Thymus (tissue), 14 donors: ENCODE results near the gene CLCN3. TPM values are rescaled to one million over a fixed set of nuclear protein-coding genes. Genes with fewer than 3 reads are reported as not detected.
"Not testable (repeated sequence)": the region's sequence is repeated elsewhere in the genome, so short reads cannot be mapped to it uniquely, and the experiment has no call there.

Experiments
- DNase-seq, 9 donors: peaks; one replicate each; pipeline ENCODE4 v3.0.0-alpha.2; 2013; ENCODE audit warnings: low spot score in 9 of 9, low read depth in 6 of 9, missing footprints in 1 of 9
- H3K27ac ChIP-seq, 2 donors: one replicate each; pipeline ENCODE4 v1.5.1; 2013; ENCODE audit warnings: control low read depth in 1 of 2, low read depth in 1 of 2, low read length in 1 of 2, mild to moderate bottlenecking in 1 of 2, moderate library complexity in 1 of 2
- H3K27me3 ChIP-seq, 2 donors: one replicate each; pipeline ENCODE4 v1.5.1; 2013; ENCODE audit warnings: low read length in 1 of 2; ENCODE audit not compliant: control insufficient read depth in 2 of 2, insufficient read depth in 1 of 2
- H3K36me3 ChIP-seq, 2 donors: one replicate each; pipeline ENCODE4 v1.5.1; 2013; ENCODE audit warnings: low read length in 1 of 2, mild to moderate bottlenecking in 1 of 2, moderate library complexity in 1 of 2; ENCODE audit not compliant: control insufficient read depth in 2 of 2, insufficient read depth in 2 of 2
- H3K4me1 ChIP-seq, 2 donors: one replicate each; pipeline ENCODE4 v1.5.1; 2013; ENCODE audit warnings: low read length in 2 of 2; ENCODE audit not compliant: control insufficient read depth in 2 of 2, insufficient read depth in 2 of 2
- H3K4me3 ChIP-seq, 2 donors: one replicate each; pipeline ENCODE4 v1.5.1; 2013; ENCODE audit warnings: low read length in 2 of 2, control low read depth in 1 of 2, mild to moderate bottlenecking in 1 of 2
- H3K9me3 ChIP-seq, 2 donors: one replicate each; pipeline ENCODE4 v1.5.1; 2013; ENCODE audit warnings: low read length in 1 of 2, mild to moderate bottlenecking in 1 of 2; ENCODE audit not compliant: control insufficient read depth in 2 of 2, insufficient read depth in 1 of 2
- WGBS: extraction: QIAGEN DNeasy Blood & Tissue Kit; methylation state at CpG from one replicate; pipeline ENCODE4 v1.1.7; 2013; 5-methylcytosine and 5-hydroxymethylcytosine counted together
- long read RNA-seq, 10 donors: transcript quantifications; one replicate each; lab custom pipeline, GENCODE V29; 2026
- polyA plus RNA-seq: library from polyadenylated mRNA; stranded (reverse); fragments of 200-250 nt; gene quantifications from one replicate; pipeline ENCODE4 v1.2.3, GENCODE V29; 2013
- total RNA-seq: library from RNA; stranded (reverse); fragments of 120-200 nt; gene quantifications from one replicate; pipeline ENCODE4 v1.2.4, GENCODE V29; 2013
- donor health status: healthy.

The CLCN3 gene
- total RNA-seq (18.6 TPM), polyA plus RNA-seq (11.6 TPM)
- long read RNA-seq, donor 1 = 0 reads
- long read RNA-seq, donor 2 = 0 reads
- long read RNA-seq, donor 3, full-length matches to known transcripts = 1 of 228 reads
- long read RNA-seq, donor 3, partial matches to known transcripts = 178 of 228 reads
- long read RNA-seq, donor 3, other reads (novel, unspliced or antisense) = 49 of 228 reads
- long read RNA-seq, donor 4, full-length matches to known transcripts = 1 of 1 reads
- long read RNA-seq, donor 4, partial matches to known transcripts = 0 of 1 reads
- long read RNA-seq, donor 4, other reads (novel, unspliced or antisense) = 0 of 1 reads
- long read RNA-seq, donor 5, full-length matches to known transcripts = 4 of 252 reads
- long read RNA-seq, donor 5, partial matches to known transcripts = 248 of 252 reads
- long read RNA-seq, donor 5, other reads (novel, unspliced or antisense) = 0 of 252 reads
- long read RNA-seq, donor 6, partial matches to known transcripts = 0 of 1 reads
- long read RNA-seq, donor 6, other reads (novel, unspliced or antisense) = 0 of 1 reads
- long read RNA-seq, donor 7, full-length matches to known transcripts = 1 of 173 reads
- long read RNA-seq, donor 7, partial matches to known transcripts = 79 of 173 reads
- long read RNA-seq, donor 7, other reads (novel, unspliced or antisense) = 93 of 173 reads
- long read RNA-seq, donor 8, full-length matches to known transcripts = 3 of 3 reads
- long read RNA-seq, donor 8, partial matches to known transcripts = 0 of 3 reads
- long read RNA-seq, donor 8, other reads (novel, unspliced or antisense) = 0 of 3 reads
- long read RNA-seq, donor 9, full-length matches to known transcripts = 1 of 7 reads
- long read RNA-seq, donor 9, partial matches to known transcripts = 6 of 7 reads
- long read RNA-seq, donor 9, other reads (novel, unspliced or antisense) = 0 of 7 reads
- long read RNA-seq, donor 10, full-length matches to known transcripts = 3 of 3 reads
- long read RNA-seq, donor 10, partial matches to known transcripts = 0 of 3 reads
- long read RNA-seq, donor 10, other reads (novel, unspliced or antisense) = 0 of 3 reads

DNA sequence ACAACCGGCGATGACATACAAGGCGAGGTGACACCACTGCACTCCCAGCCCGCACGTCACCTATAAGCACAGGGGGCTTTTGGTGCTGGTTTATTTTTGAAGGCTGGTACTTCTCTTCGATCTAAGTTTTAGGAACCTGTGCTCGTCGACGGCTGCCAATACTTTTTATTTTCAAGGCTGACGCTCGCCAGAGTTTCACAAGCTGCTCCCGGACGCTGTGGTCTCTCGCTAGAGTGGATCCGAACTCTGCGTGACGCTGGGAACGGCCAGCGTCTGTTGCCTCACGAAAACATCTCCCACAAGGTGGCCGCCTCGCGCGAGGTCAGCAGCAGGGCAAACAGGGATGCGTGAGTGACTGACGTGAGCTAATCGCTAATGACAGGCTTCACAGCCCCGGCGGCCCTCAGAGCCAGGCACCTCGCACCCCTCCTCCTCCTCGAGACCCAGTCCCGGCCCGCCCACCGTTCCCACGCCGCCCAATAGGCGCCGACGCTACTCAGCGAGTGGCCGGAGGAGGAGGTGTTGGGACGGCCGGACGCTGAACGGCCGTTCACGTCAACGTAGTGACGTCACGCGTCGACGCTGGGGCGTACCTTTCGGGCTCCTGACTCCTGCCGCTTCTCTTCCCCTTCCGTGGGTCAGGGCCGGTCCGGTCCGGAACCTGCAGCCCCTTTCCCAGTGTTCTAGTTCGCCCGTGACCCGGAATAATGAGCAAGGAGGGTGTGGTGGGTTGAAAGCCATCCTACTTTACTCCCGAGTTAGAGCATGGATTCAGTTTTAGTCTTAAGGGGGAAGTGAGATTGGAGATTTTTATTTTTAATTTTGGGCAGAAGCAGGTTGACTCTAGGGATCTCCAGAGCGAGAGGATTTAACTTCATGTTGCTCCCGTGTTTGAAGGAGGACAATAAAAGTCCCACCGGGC is at the start of gene CLCN3:
Gene CLCN3 (plus strand): TSS at position 621 of the 922 bp plus-strand sequence. CDS start 15,351 bp downstream, outside the sequence.
- H3K36me3 ChIP-seq = no peaks in the 10 kb centered on the region
- WGBS = under 1% methylated on average over 67 of the region's 67 CpGs
- peaks cover 6 to 10% of the 10 kb centered on the region in 2 donors for H3K4me1 ChIP-seq
- no peaks in the 10 kb centered on the region for H3K9me3 ChIP-seq
- peak within 1 kb of the TSS; percentile 94 to 97 for H3K27ac ChIP-seq
- peak; percentile 73 to 92 (median 88) for DNase-seq
- peak within 1 kb of the TSS; percentile 71 to 86 for H3K4me3 ChIP-seq
- no peaks in the 10 kb centered on the region for H3K27me3 ChIP-seq

- WGBS = 97% methylated on average over 2 of the region's 3 CpGs
- not testable (repeated sequence) for H3K27ac ChIP-seq
Measured at GRCh38 chr4:169571012-169571411, 49.4 kb upstream of the CLCN3 start.

GRCh38 chr4:169571435-169571834 is 48.9 kb upstream of the CLCN3 start:
- 97% methylated on average over 4 of the region's 4 CpGs for WGBS
- Histone ChIP-seq H3K27ac (no peak overlapping the region), H3K27me3 (no peaks in the 10 kb centered on the region), H3K4me1 (no peaks in the 10 kb centered on the region), H3K4me3 (no peak overlapping the region), H3K36me3 (peaks cover 8 to 21% of the 10 kb centered on the region in 2 donors), H3K9me3 (no peaks in the 10 kb centered on the region)
- DNase-seq = no peak

More at GRCh38 chr4:169571012-169571411, 49.4 kb upstream of the CLCN3 start:
- not testable (repeated sequence) for H3K27me3 ChIP-seq, H3K9me3 ChIP-seq, DNase-seq, H3K4me1 ChIP-seq, H3K4me3 ChIP-seq
- H3K36me3 ChIP-seq = peaks cover 8 to 21% of the 10 kb centered on the region in 2 donors

DNA sequence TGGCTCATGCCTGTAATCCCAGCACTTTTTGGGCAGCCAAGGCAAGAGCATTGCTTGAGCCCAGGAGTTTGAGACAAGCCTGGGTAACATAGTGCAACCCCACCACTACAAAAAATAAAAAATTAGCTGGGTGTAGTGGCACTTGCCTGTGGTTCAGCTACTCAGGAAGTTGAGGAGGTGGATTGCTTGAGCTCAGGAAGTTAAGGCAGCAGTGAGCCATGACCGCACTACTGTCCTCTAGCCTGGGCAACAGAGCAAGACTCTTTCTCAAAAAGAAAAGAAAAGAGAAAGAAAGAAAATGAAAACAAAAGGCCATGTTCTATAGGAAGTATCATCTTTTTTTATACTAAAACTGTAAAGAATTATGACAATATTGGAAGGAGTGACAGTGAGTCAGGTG is 46.5 kb upstream of the CLCN3 start:
- Histone ChIP-seq H3K27ac (no peak overlapping the region), H3K4me1 (no peaks in the 10 kb centered on the region), H3K27me3 (no peaks in the 10 kb centered on the region), H3K4me3 (no peak overlapping the region), H3K9me3 (no peaks in the 10 kb centered on the region), H3K36me3 (peaks cover 8 to 24% of the 10 kb centered on the region in 2 donors)
- no peak for DNase-seq
- WGBS = 96% methylated on average over 1 of the region's 1 CpG

DNA sequence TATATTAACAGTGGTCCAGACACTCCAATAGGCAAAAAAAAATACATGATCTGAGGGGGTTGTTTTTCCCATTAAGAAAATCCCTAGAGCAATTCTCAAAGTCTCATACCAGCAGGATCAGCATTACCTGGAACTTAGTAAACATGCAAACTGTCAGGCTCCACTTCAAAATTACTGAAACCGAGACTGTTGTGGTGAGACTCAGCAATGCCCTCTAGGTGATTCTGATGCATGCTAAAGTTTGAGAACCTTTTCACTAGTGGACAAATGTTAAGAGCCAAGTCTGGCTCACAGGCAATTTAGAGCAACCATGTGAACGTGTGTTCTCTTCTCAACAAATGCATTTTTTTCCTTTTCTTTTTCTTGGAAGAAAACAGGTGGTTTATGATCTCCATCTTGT is 38.2 kb upstream of the CLCN3 start:
- H3K36me3 ChIP-seq = peaks cover 12 to 18% of the 10 kb centered on the region in 2 donors
- H3K4me1 ChIP-seq = no peaks in the 10 kb centered on the region
- WGBS = 97% methylated on average over 2 of the region's 2 CpGs
- no peak overlapping the region for H3K27ac ChIP-seq
- no peaks in the 10 kb centered on the region for H3K9me3 ChIP-seq
- H3K4me3 ChIP-seq = no peak overlapping the region
- H3K27me3 ChIP-seq = no peaks in the 10 kb centered on the region
- DNase-seq = no peak

- WGBS = 98% methylated on average over 3 of the region's 3 CpGs
- DNase-seq = no peak
- H3K4me3 ChIP-seq = no peak overlapping the region
- no peak overlapping the region for H3K27ac ChIP-seq
- H3K4me1 ChIP-seq = no peaks in the 10 kb centered on the region
- H3K9me3 ChIP-seq = no peaks in the 10 kb centered on the region
- H3K36me3 ChIP-seq = peaks cover 12 to 18% of the 10 kb centered on the region in 2 donors
- no peaks in the 10 kb centered on the region for H3K27me3 ChIP-seq
Measured at GRCh38 chr4:169582706-169583105, 37.7 kb upstream of the CLCN3 start.

GRCh38 chr4:169583563-169583962 is 36.8 kb upstream of the CLCN3 start:
- peaks cover 12 to 19% of the 10 kb centered on the region in 2 donors for H3K36me3 ChIP-seq
- no peak overlapping the region for H3K27ac ChIP-seq
- DNase-seq = no peak
- WGBS = 97% methylated on average over 2 of the region's 2 CpGs
- H3K4me3 ChIP-seq = no peak overlapping the region
- H3K4me1 ChIP-seq = no peaks in the 10 kb centered on the region
- H3K9me3 ChIP-seq = no peaks in the 10 kb centered on the region
- no peaks in the 10 kb centered on the region for H3K27me3 ChIP-seq

DNA sequence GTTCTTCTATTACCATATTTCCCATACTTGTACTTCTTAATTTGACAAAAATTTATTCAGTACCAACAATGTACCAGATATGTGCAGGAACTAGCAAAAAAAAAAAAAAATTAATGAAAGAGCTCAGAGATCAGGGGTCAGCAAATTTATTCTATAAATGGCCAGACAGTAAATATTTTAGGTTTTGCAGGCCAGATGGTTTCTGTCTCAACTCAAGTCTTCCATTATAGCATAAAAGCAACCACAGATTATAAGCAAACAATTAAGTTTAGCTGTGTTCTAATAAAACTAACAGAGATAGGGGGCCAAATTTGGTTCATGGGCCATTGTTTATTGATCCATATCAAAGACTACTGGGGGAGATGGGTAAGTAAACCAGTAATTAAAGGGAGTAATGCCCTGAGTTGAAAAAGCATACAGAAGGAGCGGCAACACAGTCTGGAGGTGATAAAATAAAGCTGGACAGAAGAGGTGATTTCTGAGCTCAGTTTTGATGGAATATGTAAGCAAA is 27.3 kb upstream of the CLCN3 start:
- H3K4me3 ChIP-seq = no peak overlapping the region
- no peak for DNase-seq
- no peaks in the 10 kb centered on the region for H3K4me1 ChIP-seq
- peaks cover 0 to 9% of the 10 kb centered on the region in 2 donors for H3K36me3 ChIP-seq
- WGBS = 98% methylated on average over 1 of the region's 1 CpG
- no peak overlapping the region for H3K27ac ChIP-seq
- no peaks in the 10 kb centered on the region for H3K27me3 ChIP-seq
- H3K9me3 ChIP-seq = no peaks in the 10 kb centered on the region
